Upper lobe of right lung (tissue), 1 donor: ENCODE results near the gene TAS2R38. TPM values are rescaled to one million over a fixed set of nuclear protein-coding genes. Genes with fewer than 3 reads are reported as not detected.

Experiments used
- ATAC-seq: fragments of 200-7000 bp; cut with Tn5 transposase; one replicate; pipeline ENCODE4 v1.9.1; 2020; ENCODE audit warnings: mild to moderate bottlenecking, moderate library complexity
- DNase-seq: peaks from one replicate; pipeline ENCODE4 v3.0.0-alpha.2; 2020
- H3K27ac ChIP-seq: fragments of 200-600 bp; one replicate; pipeline ENCODE4 v1.8.0; 2022
- H3K27me3 ChIP-seq: fragments of 200-600 bp; one replicate; pipeline ENCODE4 v1.8.0; 2022; ENCODE audit warnings: mild to moderate bottlenecking
- H3K36me3 ChIP-seq: fragments of 200-600 bp; one replicate; pipeline ENCODE4 v1.8.0; 2022
- H3K4me1 ChIP-seq: fragments of 200-600 bp; one replicate; pipeline ENCODE4 v1.8.0; 2022
- H3K4me3 ChIP-seq: fragments of 200-600 bp; one replicate; pipeline ENCODE4 v1.8.0; 2022; ENCODE audit warnings: mild to moderate bottlenecking
- H3K9me3 ChIP-seq: fragments of 200-600 bp; one replicate; pipeline ENCODE4 v1.8.0; 2022
- CTCF ChIP-seq: fragments of 200-600 bp; IDR thresholded peaks from one replicate; pipeline ENCODE4 v1.8.0; 2022; ENCODE audit warnings: antibody characterized with exemption
- intact Hi-C: fragments of 100-400 bp; cut with DNase I; formaldehyde crosslinking; loops from one replicate; pipeline ENCODE4 v1.11.0; 2022
- total RNA-seq: library from RNA; stranded (reverse); fragmentation: NEBNext Ultra II Directional; extraction: Animal tissue kit (Norgen Biotek cat#: 25700); gene quantifications from one replicate; pipeline ENCODE4 v1.2.1, GENCODE V29; 2021
- donor health status: DM: no; HTN: yes; CAD: no; lungs with severe emphysema.

Gene TAS2R38
- total RNA-seq, 1 donor from 2014 or later, result not detected

- Histone ChIP-seq H3K9me3 (no peaks in the 10 kb centered on the region), H3K36me3 (no peaks in the 10 kb centered on the region), H3K27ac (no peak overlapping the region), H3K27me3 (no peaks in the 10 kb centered on the region), H3K4me1 (no peaks in the 10 kb centered on the region), H3K4me3 (no peak overlapping the region)
- ATAC-seq (no peak), DNase-seq (no peak)
- intact Hi-C loops, result no loop called here
- no peak for TF ChIP-seq CTCF
These were observed 35.6 kb upstream of the TAS2R38 start for GRCh38 chr7:142009187-142009586.

GRCh38 chr7:142006577-142006976 lies 33.0 kb upstream of the TAS2R38 start:
- Histone ChIP-seq H3K27me3 (no peaks in the 10 kb centered on the region), H3K36me3 (no peaks in the 10 kb centered on the region), H3K27ac (no peak overlapping the region), H3K4me1 (no peaks in the 10 kb centered on the region), H3K9me3 (no peaks in the 10 kb centered on the region), H3K4me3 (no peak overlapping the region)
- no peak for TF ChIP-seq CTCF
- DNase-seq (no peak), ATAC-seq (no peak)
- intact Hi-C loops, result no loop called here

GRCh38 chr7:142002179-142002578 lies 28.6 kb upstream of the TAS2R38 start:
- ATAC-seq (no peak), DNase-seq (no peak)
- no peak for TF ChIP-seq CTCF
- intact Hi-C loops, result no loop called here
- no peak overlapping the region for H3K27ac ChIP-seq
- no peaks in the 10 kb centered on the region for H3K4me1 ChIP-seq
- no peaks in the 10 kb centered on the region for H3K36me3 ChIP-seq
- H3K27me3 ChIP-seq, result no peaks in the 10 kb centered on the region
- no peak overlapping the region for H3K4me3 ChIP-seq
- H3K9me3 ChIP-seq, result no peaks in the 10 kb centered on the region

- H3K9me3 ChIP-seq, result no peaks in the 10 kb centered on the region
- ATAC-seq, result no peak
These were observed 27.7 kb upstream of the TAS2R38 start for GRCh38 chr7:142001163-142001874.

GRCh38 chr7:142000244-142000643 lies 26.7 kb upstream of the TAS2R38 start:
- no peaks in the 10 kb centered on the region for H3K9me3 ChIP-seq
- no peak overlapping the region for H3K27ac ChIP-seq
- no peaks in the 10 kb centered on the region for H3K36me3 ChIP-seq
- ATAC-seq (no peak), DNase-seq (no peak)
- intact Hi-C loops, result no loop called here
- no peak overlapping the region for H3K4me3 ChIP-seq
- TF ChIP-seq CTCF, result no peak
- no peaks in the 10 kb centered on the region for H3K27me3 ChIP-seq
- H3K4me1 ChIP-seq, result no peaks in the 10 kb centered on the region

More at GRCh38 chr7:142001163-142001874, 27.7 kb upstream of the TAS2R38 start:
- intact Hi-C loops, result no loop called here
- DNase-seq, result no peak
- Histone ChIP-seq H3K4me1 (no peaks in the 10 kb centered on the region), H3K27ac (no peak overlapping the region), H3K36me3 (no peaks in the 10 kb centered on the region), H3K4me3 (no peak overlapping the region), H3K27me3 (no peaks in the 10 kb centered on the region)
- no peak for TF ChIP-seq CTCF
